GM18873 (cell line): Measurements from ENCODE around the gene STX8.
"Not testable (repeated sequence)": the region's sequence is repeated elsewhere in the genome, so short reads cannot be mapped to it uniquely, and the experiment has no call there.

Source experiments
- ATAC-seq: cut with Tn5 transposase; IDR thresholded peaks from one replicate; pipeline ENCODE4 v1.9.1; 2021; ENCODE audit warnings: mild to moderate bottlenecking, moderate library complexity, moderate number of reproducible peaks; ENCODE audit not compliant: unreplicated experiment, low FRiP score

Gene STX8

GRCh38 chr17:9557161-9557755 is 18.4 kb downstream of the STX8 start:
- ATAC-seq: no peak

GRCh38 chr17:9554715-9555114 is 20.9 kb downstream of the STX8 start:
- ATAC-seq: not testable (repeated sequence)

GRCh38 chr17:9553596-9553995 is 22.0 kb downstream of the STX8 start:
- no peak for ATAC-seq

- ATAC-seq: no peak
Measured at GRCh38 chr17:9553181-9553580, 22.4 kb downstream of the STX8 start.

- no peak for ATAC-seq
Measured at GRCh38 chr17:9549215-9549614, 26.4 kb downstream of the STX8 start.

- ATAC-seq: no peak
Measured at GRCh38 chr17:9544221-9544620, 31.4 kb downstream of the STX8 start.

- ATAC-seq: no peak
Measured at GRCh38 chr17:9541718-9542117, 33.9 kb downstream of the STX8 start.

GRCh38 chr17:9538626-9539025 is 37.0 kb downstream of the STX8 start:
- no peak for ATAC-seq

- no peak for ATAC-seq
Measured at GRCh38 chr17:9537177-9537776, 38.3 kb downstream of the STX8 start.

- ATAC-seq: no peak
Measured at GRCh38 chr17:9536061-9536460, 39.6 kb downstream of the STX8 start.

GRCh38 chr17:9533441-9533840 is 42.2 kb downstream of the STX8 start:
- no peak for ATAC-seq

GRCh38 chr17:9532715-9533114 is 42.9 kb downstream of the STX8 start:
- no peak for ATAC-seq

- ATAC-seq: no peak
Measured at GRCh38 chr17:9531034-9531433, 44.6 kb downstream of the STX8 start.

GRCh38 chr17:9529033-9529700 is 46.5 kb downstream of the STX8 start:
- no peak for ATAC-seq

GRCh38 chr17:9527788-9528187 is 47.8 kb downstream of the STX8 start:
- no peak for ATAC-seq

GRCh38 chr17:9522074-9522473 is 53.5 kb downstream of the STX8 start:
- no peak for ATAC-seq

- ATAC-seq: no peak
Measured at GRCh38 chr17:9521062-9521461, 54.6 kb downstream of the STX8 start.

GRCh38 chr17:9520649-9521048 is 55.0 kb downstream of the STX8 start:
- ATAC-seq: no peak

- ATAC-seq: no peak
Measured at GRCh38 chr17:9519583-9520272, 55.9 kb downstream of the STX8 start.

GRCh38 chr17:9517396-9517795 is 58.2 kb downstream of the STX8 start:
- ATAC-seq: no peak

- ATAC-seq: no peak
Measured at GRCh38 chr17:9513266-9513665, 62.4 kb downstream of the STX8 start.
